ENCODE results near the gene IGSF23. TPM values are rescaled to one million over a fixed set of nuclear protein-coding genes. Genes with fewer than 3 reads are reported as not detected.

The IGSF23 gene
- polyA plus RNA-seq, 1 experiment: 0.27 TPM

- Histone ChIP-seq H3K27me3 (ENCODE audit: control insufficient read depth, insufficient read depth, low read length) (no peaks in the 10 kb centered on the region), H3K9me3 (ENCODE audit: control insufficient read depth, insufficient read depth, low read length) (no peaks in the 10 kb centered on the region; the same call in 1 of the 2 replicates), H3K27ac (ENCODE audit: low read depth, low read length) (no peak overlapping the region), H3K4me3 (ENCODE audit: low read depth, low read length) (peak overlapping the region; percentile 65)
- POLR2A ChIA-PET: interaction anchor here (2.4 kb wide), 1 partner anchor 20 kb away, joined by 8 read pairs; no protein-coding TSS in a partner anchor
- CTCF ChIA-PET: interaction anchor here (2.9 kb wide), 1 partner anchor 11 kb away, joined by 9 read pairs; no protein-coding TSS in a partner anchor
- TF ChIP-seq, protein P1, sequence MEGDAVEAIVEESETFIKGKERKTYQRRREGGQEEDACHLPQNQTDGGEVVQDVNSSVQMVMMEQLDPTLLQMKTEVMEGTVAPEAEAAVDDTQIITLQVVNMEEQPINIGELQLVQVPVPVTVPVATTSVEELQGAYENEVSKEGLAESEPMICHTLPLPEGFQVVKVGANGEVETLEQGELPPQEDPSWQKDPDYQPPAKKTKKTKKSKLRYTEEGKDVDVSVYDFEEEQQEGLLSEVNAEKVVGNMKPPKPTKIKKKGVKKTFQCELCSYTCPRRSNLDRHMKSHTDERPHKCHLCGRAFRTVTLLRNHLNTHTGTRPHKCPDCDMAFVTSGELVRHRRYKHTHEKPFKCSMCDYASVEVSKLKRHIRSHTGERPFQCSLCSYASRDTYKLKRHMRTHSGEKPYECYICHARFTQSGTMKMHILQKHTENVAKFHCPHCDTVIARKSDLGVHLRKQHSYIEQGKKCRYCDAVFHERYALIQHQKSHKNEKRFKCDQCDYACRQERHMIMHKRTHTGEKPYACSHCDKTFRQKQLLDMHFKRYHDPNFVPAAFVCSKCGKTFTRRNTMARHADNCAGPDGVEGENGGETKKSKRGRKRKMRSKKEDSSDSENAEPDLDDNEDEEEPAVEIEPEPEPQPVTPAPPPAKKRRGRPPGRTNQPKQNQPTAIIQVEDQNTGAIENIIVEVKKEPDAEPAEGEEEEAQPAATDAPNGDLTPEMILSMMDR (IDR thresholded peaks at IDR 0.05; ENCODE audit: low read depth, low read length): no peak
- DNase-seq (ENCODE audit: low read depth, low spot score): no peak
Observed at GRCh38 chr19:44646049-44646416, 32.7 kb downstream of the IGSF23 start.

- H3K27ac ChIP-seq (ENCODE audit: low read depth, low read length): no peak overlapping the region
- H3K27me3 ChIP-seq (ENCODE audit: control insufficient read depth, insufficient read depth, low read length): no peaks in the 10 kb centered on the region
- DNase-seq (ENCODE audit: low read depth, low spot score): no peak
- peak overlapping the region; percentile 34 for H3K4me3 ChIP-seq (ENCODE audit: low read depth, low read length)
- ChIA-PET POLR2A (interaction anchor here (0.7 to 2.2 kb wide), 2 partner anchors 44 to 592 kb away, joined by 3 to 7 read pairs; no protein-coding TSS in a partner anchor), CTCF (interaction anchor here (1.5 kb wide), 1 partner anchor 67 kb away, joined by 3 read pairs; no protein-coding TSS in a partner anchor)
- no peaks in the 10 kb centered on the region; the same call in 1 of the 2 replicates for H3K9me3 ChIP-seq (ENCODE audit: control insufficient read depth, insufficient read depth, low read length)
- TF ChIP-seq, protein P1 (IDR thresholded peaks at IDR 0.05; ENCODE audit: low read depth, low read length): no peak
Observed at GRCh38 chr19:44647144-44647543, 33.8 kb downstream of the IGSF23 start.

DNA sequence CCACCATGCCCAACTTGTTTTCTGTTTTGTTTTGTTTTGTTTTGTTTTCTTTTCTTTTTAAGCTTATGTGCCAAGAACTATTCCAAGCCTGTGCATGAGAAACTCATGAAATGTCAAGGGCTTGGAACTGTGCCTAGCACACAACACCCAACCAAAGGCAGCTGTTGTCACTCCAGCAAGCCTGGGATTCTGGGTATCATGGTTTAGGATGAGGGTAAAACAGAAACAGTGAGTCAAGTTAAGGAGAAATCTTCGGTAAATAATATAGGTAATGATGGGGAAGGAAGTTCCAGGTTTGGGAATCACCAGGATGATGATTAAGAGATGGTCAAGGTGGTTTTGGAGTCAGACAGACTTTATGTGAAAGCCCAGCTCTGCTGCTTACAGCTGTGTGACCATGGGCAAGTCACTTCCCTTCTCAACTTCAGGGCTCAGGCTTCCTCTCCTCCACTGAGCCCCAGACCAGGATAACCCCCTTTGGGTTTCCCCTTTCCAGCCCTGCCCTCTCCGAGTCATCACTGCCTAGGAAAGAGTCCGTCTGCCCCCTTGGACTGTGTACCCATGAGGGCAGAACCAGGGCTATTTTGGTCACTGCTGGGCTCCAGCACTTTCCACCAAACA, 35.4 kb downstream of the IGSF23 start:
- Histone ChIP-seq H3K27ac (ENCODE audit: low read depth, low read length) (peak overlapping the region; percentile 11), H3K4me3 (ENCODE audit: low read depth, low read length) (no peak overlapping the region), H3K9me3 (ENCODE audit: control insufficient read depth, insufficient read depth, low read length) (no peaks in the 10 kb centered on the region; the same call in 1 of the 2 replicates), H3K27me3 (ENCODE audit: control insufficient read depth, insufficient read depth, low read length) (no peaks in the 10 kb centered on the region)
- TF ChIP-seq, protein P1 (IDR thresholded peaks at IDR 0.05; ENCODE audit: low read depth, low read length): no peak
- no peak for DNase-seq (ENCODE audit: low read depth, low spot score)
- POLR2A ChIA-PET: interaction anchor here (0.7 to 2.2 kb wide), 5 partner anchors 16 to 70 kb away, joined by 3 to 7 read pairs (median 4); no protein-coding TSS in a partner anchor
- CTCF ChIA-PET: interaction anchor here (1.0 to 3.2 kb wide), 5 partner anchors 8 to 136 kb away, joined by 3 to 15 read pairs (median 3); no protein-coding TSS in a partner anchor

- CTCF ChIA-PET: interaction anchor here (0.5 to 3.2 kb wide), 2 partner anchors 79 kb away, joined by 5 to 15 read pairs; no protein-coding TSS in a partner anchor
- no peak for DNase-seq (ENCODE audit: low read depth, low spot score)
- TF ChIP-seq, protein P1 (IDR thresholded peaks at IDR 0.05; ENCODE audit: low read depth, low read length): no peak
- Histone ChIP-seq H3K27me3 (ENCODE audit: control insufficient read depth, insufficient read depth, low read length) (no peaks in the 10 kb centered on the region), H3K9me3 (ENCODE audit: control insufficient read depth, insufficient read depth, low read length) (no peaks in the 10 kb centered on the region; the same call in 1 of the 2 replicates), H3K4me3 (ENCODE audit: low read depth, low read length) (no peak overlapping the region), H3K27ac (ENCODE audit: low read depth, low read length) (no peak overlapping the region)
- POLR2A ChIA-PET: interaction anchor here (0.6 to 2.2 kb wide), 4 partner anchors 23 to 121 kb away, joined by 3 to 7 read pairs (median 4); no protein-coding TSS in a partner anchor
Observed at GRCh38 chr19:44649578-44650145, 36.3 kb downstream of the IGSF23 start.

DNA sequence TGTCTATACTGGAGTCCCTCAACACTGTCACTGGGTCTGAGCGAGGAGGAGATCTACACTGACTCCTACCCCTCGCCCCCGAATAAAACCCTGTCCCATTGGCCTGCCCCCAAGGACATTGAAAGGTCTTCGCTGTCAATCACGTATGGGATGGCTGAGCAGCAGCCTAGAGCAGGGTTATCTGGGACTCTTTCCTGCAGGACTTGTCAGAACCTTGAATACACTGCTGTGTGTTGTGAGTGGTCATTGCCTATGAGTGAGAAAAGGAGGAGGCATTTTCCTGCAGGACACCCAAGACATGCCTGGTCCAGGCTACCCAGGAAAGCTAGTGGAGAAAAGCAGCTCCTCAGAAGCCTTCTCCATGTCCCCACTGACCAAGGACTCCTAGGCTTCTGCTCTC, 40.0 kb downstream of the IGSF23 start:
- ChIA-PET POLR2A (no interaction called here), CTCF (interaction anchor here (0.9 to 7.3 kb wide), 3 partner anchors 9 to 82 kb away, joined by 4 to 95 read pairs (median 5); no protein-coding TSS in a partner anchor)
- no peaks in the 10 kb centered on the region for H3K9me3 ChIP-seq (ENCODE audit: control insufficient read depth, insufficient read depth, low read length)
- H3K27ac ChIP-seq (ENCODE audit: low read depth, low read length): no peak overlapping the region
- DNase-seq (ENCODE audit: low read depth, low spot score): no peak
- no peak overlapping the region for H3K4me3 ChIP-seq (ENCODE audit: low read depth, low read length)
- TF ChIP-seq, protein P1 (IDR thresholded peaks at IDR 0.05; ENCODE audit: low read depth, low read length): no peak
- H3K27me3 ChIP-seq (ENCODE audit: control insufficient read depth, insufficient read depth, low read length): no peaks in the 10 kb centered on the region
